GM18505 (cell line): ENCODE results near the gene ANO4.

Experiments
- ATAC-seq: cut with Tn5 transposase; IDR thresholded peaks from one replicate; pipeline ENCODE4 v1.9.1; 2021; ENCODE audit not compliant: unreplicated experiment
- POLR2A ChIP-seq: IDR thresholded peaks from 4 replicates; pipeline ENCODE4 v1.6.1; 2011; ENCODE audit warnings: borderline replicate concordance; ENCODE audit not compliant: insufficient read depth, insufficient read length; ENCODE audit errors: extremely low read depth

The ANO4 gene

GRCh38 chr12:100956311-100956852 is 161.8 kb downstream of the ANO4 start:
- no peak for ATAC-seq
- no peak for TF ChIP-seq POLR2A

GRCh38 chr12:100959481-100959880 is 164.9 kb downstream of the ANO4 start:
- ATAC-seq: no peak
- no peak for TF ChIP-seq POLR2A

DNA sequence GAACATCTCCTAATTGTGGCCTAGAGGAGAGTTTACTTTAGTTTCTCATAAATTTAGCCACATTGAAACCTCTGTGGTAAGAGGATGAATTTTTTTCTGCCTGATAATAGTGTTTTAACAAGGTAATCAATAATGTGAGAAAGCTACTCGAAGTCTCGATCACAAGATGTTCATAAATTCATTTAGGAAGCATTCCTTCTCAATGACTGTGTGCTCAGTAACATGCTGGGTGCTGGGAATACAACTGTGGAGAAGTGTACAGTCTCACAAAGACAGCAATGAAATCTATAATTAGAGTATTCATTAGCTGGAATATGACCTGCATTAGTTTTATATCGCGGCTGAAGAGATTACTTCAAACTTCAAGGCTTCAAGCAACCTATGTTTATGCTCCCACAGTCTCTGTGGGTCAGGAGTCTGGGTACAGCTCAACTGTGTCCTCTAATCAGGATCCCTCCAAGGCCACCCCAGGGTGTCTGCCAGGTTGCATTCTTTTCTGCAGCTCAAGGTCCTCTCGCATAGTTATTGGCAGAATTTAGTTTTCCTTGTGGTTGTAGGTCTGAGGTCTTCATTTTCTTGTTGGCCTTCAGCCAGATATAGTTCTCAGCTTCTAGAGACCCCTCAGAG is 167.6 kb downstream of the ANO4 start:
- ATAC-seq: no peak
- no peak for TF ChIP-seq POLR2A

DNA sequence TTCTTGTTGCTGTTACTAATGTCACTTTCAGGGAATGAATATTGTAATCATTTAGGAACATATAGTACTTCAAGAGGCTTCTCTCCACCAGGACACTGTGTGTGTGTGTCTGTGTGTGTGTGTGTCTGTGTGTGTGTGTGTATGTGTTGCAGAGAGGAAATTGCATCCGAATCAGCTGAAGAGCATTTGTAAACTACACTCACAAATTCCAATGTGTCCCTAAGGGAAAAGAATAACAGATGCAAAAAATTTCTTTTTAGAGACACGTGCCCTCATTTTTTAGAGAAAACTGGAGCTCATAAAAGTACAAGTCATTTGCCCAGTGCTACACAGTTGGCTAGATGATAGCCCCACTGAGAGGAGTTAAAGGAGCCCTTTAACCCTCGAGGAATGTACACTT is 168.8 kb downstream of the ANO4 start:
- TF ChIP-seq POLR2A: no peak
- ATAC-seq: no peak

DNA sequence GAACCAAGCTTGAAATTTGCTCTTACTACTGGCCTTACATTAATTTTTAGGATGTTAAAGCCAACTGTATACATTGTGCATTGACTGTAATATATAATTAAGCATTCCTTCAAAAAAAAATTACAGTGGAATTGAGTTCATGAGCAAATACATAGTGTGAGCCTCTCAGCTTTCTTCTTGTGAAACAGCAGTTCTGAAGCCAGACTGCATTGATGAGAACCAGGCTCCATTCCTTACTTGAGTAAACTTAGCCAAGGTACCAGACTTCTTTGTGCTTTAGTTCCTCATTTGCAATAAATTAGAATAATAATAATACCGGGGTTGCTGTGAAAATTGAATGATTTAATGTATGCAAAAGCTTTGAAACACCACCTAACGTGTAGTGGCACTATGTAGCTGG is 169.5 kb downstream of the ANO4 start:
- TF ChIP-seq POLR2A: no peak
- ATAC-seq: no peak

- no peak for ATAC-seq
- TF ChIP-seq POLR2A: no peak
Observed at GRCh38 chr12:100967189-100967588, 172.6 kb downstream of the ANO4 start.

GRCh38 chr12:100970894-100971293 is 176.3 kb downstream of the ANO4 start:
- TF ChIP-seq POLR2A: no peak
- no peak for ATAC-seq

GRCh38 chr12:100972121-100972520 is 177.5 kb downstream of the ANO4 start:
- no peak for TF ChIP-seq POLR2A
- no peak for ATAC-seq

- no peak for TF ChIP-seq POLR2A
- no peak for ATAC-seq
Observed at GRCh38 chr12:100974341-100974740, 179.8 kb downstream of the ANO4 start.

- no peak for TF ChIP-seq POLR2A
Observed at GRCh38 chr12:100974747-100975146, 180.2 kb downstream of the ANO4 start.

DNA sequence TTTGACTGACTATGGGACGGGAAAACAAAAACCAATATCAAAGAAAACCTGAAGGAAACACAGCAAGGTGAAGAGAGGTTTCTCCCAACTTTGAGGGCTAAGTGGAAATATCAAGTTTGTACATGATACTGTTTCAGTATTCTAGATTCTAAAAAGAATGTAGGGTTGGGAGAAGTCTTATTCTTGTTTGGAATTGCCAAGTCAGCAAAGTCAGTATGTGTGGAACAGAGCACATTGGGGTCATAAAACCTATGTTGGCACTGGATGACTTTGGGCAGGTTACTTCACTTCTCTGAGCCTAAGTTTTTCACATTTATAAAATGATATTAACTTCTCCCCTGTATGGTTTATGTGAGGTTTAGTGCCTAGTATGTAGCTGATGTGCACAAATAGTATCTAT is 182.2 kb downstream of the ANO4 start:
- no peak for ATAC-seq
- no peak for TF ChIP-seq POLR2A

More at GRCh38 chr12:100974747-100975146, 180.2 kb downstream of the ANO4 start:
- no peak for ATAC-seq

- ATAC-seq: no peak
- no peak for TF ChIP-seq POLR2A
Observed at GRCh38 chr12:100980856-100981255, 186.3 kb downstream of the ANO4 start.

DNA sequence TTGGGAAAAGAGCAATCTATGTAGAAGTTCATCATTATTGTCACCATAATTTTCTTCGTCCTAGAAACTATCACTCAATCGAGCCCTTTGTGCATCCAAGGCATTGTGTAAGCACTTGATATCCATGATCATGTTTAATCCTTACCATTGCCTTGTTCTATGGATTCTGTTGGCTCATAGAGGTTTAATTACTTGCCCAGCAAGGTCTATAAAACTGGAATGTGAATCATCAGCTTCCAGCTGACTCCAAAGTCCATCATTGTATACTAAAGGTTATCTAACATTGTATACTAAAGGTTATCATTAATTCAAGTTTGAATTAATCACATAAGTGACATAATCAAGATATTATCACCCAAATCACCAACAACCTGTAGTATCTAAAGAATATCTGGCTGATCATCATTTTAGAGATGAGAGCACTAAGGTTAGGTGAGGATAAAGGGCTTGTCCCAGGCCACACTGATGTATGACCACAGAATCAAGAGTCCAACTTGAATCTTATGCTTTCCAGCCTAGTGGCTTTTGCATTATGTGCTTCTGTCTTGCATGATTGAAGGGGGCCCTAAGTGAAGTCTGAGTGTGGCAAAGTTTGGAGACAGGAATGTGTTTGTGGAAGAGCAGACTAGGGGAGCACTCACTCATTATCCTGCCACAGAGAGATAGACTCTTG is 188.1 kb downstream of the ANO4 start:
- no peak for TF ChIP-seq POLR2A
- ATAC-seq: no peak

- no peak for TF ChIP-seq POLR2A
- no peak for ATAC-seq
Observed at GRCh38 chr12:100984796-100985195, 190.2 kb downstream of the ANO4 start.
